ENCODE data around the gene ATOH7. TPM values are rescaled to one million over a fixed set of nuclear protein-coding genes. Genes with fewer than 3 reads are reported as not detected.
"Not testable (repeated sequence)": the region's sequence is repeated elsewhere in the genome, so short reads cannot be mapped to it uniquely, and the experiment has no call there.

ATOH7 gene
- total RNA-seq, 1 experiment from 2014 or later, result 0.31 TPM

DNA sequence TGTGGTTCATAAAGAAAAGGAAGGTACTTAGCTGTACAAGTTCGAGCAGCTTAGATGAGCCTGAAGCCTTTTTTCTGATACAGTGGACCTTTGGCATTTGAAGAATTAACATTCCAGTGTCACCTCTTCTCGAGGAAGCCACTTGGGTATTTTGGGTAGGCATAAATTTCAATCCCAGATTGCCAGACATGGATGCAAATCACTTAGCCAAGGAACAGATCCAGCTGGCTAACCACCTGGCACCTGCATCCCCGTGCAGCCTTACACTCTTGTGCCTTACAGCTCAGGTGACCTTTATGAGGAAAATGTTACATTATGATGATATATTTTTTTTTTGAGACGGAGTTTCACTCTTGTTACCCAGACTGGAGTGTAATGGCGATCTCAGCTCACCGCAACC lies 16.0 kb upstream of the ATOH7 start:
- Mint-ChIP-seq H3K27ac (no peak overlapping the region), H3K36me3 (no peaks in the 10 kb centered on the region), H3K4me3 (no peak overlapping the region), H3K4me1 (peaks cover 18% of the 10 kb centered on the region), H3K9me3 (no peaks in the 10 kb centered on the region), H3K27me3 (ENCODE audit: low read depth) (peaks cover 93% of the 10 kb centered on the region)
- CTCF ChIA-PET, result no interaction called here
- POLR2A ChIA-PET, result interaction anchor here (0.7 kb wide), 1 partner anchor 84 kb away, joined by 3 read pairs; the partner anchor contains the start of gene HNRNPH3
- no peak for ATAC-seq
- DNase-seq (ENCODE audit: low spot score), result no peak
- no peak for TF ChIP-seq SP1 (CRISPR knock-in tag; conservative IDR thresholded peaks at IDR 0.05)
- TF ChIP-seq, protein P1, sequence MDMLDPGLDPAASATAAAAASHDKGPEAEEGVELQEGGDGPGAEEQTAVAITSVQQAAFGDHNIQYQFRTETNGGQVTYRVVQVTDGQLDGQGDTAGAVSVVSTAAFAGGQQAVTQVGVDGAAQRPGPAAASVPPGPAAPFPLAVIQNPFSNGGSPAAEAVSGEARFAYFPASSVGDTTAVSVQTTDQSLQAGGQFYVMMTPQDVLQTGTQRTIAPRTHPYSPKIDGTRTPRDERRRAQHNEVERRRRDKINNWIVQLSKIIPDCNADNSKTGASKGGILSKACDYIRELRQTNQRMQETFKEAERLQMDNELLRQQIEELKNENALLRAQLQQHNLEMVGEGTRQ (CRISPR knock-in tag; IDR thresholded peaks at IDR 0.05), result no peak

DNA sequence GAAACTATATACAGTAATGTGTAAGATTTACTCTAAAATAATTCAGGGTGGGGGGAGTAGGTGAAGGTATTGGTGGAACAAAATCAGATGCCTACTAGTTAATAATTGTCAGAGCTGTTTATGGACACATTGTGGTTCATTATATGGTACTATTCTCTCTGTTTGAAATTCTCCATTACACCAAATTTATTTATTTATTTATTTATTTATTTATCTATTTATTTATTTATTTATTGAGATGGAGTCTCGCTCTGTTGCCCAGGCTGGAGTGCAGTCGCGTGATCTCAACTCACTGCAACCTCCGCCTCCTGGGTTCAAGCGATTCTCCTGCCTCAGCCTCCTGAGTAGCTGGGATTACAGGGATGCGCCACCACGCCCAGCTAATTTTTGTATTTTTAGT lies 14.5 kb upstream of the ATOH7 start:
- H3K36me3 Mint-ChIP-seq; H3K4me1 Mint-ChIP-seq; CTCF ChIA-PET; H3K4me3 Mint-ChIP-seq; H3K27ac Mint-ChIP-seq; POLR2A ChIA-PET; H3K9me3 Mint-ChIP-seq; DNase-seq (ENCODE audit: low spot score); ATAC-seq: not testable (repeated sequence)
- H3K27me3 Mint-ChIP-seq (ENCODE audit: low read depth), result peaks cover 78% of the 10 kb centered on the region

DNA sequence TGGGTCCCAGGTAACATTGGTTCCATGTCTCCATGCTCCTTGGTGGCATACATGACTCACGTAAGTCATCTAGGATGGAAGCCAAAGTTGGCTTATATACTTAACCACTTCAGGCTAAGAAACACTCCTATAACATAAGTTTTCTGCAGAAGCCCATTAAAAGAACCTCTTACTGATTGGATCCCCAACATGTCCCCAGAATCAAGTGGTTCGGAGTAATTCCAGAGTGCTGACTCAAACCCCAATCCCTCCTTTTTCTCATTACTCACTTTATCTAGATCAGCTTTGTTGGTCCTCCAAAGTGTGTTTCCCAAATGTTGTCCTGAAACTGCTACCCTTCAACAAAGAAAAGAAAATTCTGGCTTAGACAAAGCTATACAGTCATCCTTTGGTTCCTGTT lies 10.1 kb upstream of the ATOH7 start:
- Mint-ChIP-seq H3K9me3 (no peaks in the 10 kb centered on the region), H3K36me3 (no peaks in the 10 kb centered on the region), H3K4me1 (no peaks in the 10 kb centered on the region), H3K4me3 (no peak overlapping the region), H3K27me3 (ENCODE audit: low read depth) (peaks cover 37% of the 10 kb centered on the region), H3K27ac (no peak overlapping the region)
- TF ChIP-seq, protein P2, sequence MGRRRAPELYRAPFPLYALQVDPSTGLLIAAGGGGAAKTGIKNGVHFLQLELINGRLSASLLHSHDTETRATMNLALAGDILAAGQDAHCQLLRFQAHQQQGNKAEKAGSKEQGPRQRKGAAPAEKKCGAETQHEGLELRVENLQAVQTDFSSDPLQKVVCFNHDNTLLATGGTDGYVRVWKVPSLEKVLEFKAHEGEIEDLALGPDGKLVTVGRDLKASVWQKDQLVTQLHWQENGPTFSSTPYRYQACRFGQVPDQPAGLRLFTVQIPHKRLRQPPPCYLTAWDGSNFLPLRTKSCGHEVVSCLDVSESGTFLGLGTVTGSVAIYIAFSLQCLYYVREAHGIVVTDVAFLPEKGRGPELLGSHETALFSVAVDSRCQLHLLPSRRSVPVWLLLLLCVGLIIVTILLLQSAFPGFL (CRISPR knock-in tag; IDR thresholded peaks at IDR 0.05; ENCODE audit: borderline replicate concordance), result no peak
- TF ChIP-seq MYBL2 (CRISPR knock-in tag; IDR thresholded peaks at IDR 0.05) (no peak), FOXJ3 (CRISPR knock-in tag; IDR thresholded peaks at IDR 0.05; ENCODE audit: borderline replicate concordance) (no peak), ZNF396 (CRISPR knock-in tag; IDR thresholded peaks at IDR 0.05; ENCODE audit: borderline replicate concordance) (no peak), HMGA2 (CRISPR knock-in tag; IDR thresholded peaks at IDR 0.05) (no peak), ZNF138 (CRISPR knock-in tag; conservative IDR thresholded peaks at IDR 0.05) (no peak), JUN (CRISPR knock-in tag; IDR thresholded peaks at IDR 0.05) (no peak), ZBTB21 (CRISPR knock-in tag; IDR thresholded peaks at IDR 0.05; ENCODE audit: borderline replicate concordance) (no peak), NFE2L1 (CRISPR knock-in tag; IDR thresholded peaks at IDR 0.05) (no peak), CREM (CRISPR knock-in tag; IDR thresholded peaks at IDR 0.05) (no peak)
- TF ChIP-seq, protein P3, sequence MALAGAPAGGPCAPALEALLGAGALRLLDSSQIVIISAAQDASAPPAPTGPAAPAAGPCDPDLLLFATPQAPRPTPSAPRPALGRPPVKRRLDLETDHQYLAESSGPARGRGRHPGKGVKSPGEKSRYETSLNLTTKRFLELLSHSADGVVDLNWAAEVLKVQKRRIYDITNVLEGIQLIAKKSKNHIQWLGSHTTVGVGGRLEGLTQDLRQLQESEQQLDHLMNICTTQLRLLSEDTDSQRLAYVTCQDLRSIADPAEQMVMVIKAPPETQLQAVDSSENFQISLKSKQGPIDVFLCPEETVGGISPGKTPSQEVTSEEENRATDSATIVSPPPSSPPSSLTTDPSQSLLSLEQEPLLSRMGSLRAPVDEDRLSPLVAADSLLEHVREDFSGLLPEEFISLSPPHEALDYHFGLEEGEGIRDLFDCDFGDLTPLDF (CRISPR knock-in tag; IDR thresholded peaks at IDR 0.05), result no peak
- TF ChIP-seq, protein P4, sequence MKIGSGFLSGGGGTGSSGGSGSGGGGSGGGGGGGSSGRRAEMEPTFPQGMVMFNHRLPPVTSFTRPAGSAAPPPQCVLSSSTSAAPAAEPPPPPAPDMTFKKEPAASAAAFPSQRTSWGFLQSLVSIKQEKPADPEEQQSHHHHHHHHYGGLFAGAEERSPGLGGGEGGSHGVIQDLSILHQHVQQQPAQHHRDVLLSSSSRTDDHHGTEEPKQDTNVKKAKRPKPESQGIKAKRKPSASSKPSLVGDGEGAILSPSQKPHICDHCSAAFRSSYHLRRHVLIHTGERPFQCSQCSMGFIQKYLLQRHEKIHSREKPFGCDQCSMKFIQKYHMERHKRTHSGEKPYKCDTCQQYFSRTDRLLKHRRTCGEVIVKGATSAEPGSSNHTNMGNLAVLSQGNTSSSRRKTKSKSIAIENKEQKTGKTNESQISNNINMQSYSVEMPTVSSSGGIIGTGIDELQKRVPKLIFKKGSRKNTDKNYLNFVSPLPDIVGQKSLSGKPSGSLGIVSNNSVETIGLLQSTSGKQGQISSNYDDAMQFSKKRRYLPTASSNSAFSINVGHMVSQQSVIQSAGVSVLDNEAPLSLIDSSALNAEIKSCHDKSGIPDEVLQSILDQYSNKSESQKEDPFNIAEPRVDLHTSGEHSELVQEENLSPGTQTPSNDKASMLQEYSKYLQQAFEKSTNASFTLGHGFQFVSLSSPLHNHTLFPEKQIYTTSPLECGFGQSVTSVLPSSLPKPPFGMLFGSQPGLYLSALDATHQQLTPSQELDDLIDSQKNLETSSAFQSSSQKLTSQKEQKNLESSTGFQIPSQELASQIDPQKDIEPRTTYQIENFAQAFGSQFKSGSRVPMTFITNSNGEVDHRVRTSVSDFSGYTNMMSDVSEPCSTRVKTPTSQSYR (CRISPR knock-in tag; IDR thresholded peaks at IDR 0.05), result no peak
- TF ChIP-seq, protein P5, sequence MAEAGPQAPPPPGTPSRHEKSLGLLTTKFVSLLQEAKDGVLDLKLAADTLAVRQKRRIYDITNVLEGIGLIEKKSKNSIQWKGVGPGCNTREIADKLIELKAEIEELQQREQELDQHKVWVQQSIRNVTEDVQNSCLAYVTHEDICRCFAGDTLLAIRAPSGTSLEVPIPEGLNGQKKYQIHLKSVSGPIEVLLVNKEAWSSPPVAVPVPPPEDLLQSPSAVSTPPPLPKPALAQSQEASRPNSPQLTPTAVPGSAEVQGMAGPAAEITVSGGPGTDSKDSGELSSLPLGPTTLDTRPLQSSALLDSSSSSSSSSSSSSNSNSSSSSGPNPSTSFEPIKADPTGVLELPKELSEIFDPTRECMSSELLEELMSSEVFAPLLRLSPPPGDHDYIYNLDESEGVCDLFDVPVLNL (CRISPR knock-in tag; IDR thresholded peaks at IDR 0.05; ENCODE audit: borderline replicate concordance, low read depth), result no peak
- ATAC-seq (no peak), DNase-seq (ENCODE audit: low spot score) (no peak)
- CTCF ChIA-PET, result interaction anchor here (0.6 kb wide), 1 partner anchor 256 kb away, joined by 3 read pairs; no protein-coding TSS in a partner anchor
- POLR2A ChIA-PET, result no interaction called here
